Measurements from ENCODE around the gene ZNF143. TPM values are rescaled to one million over a fixed set of nuclear protein-coding genes. Genes with fewer than 3 reads are reported as not detected.

Gene ZNF143
- total RNA-seq, 4 donors from 2014 or later, result 30.0 to 38.8 (median 34.5) TPM

GRCh38 chr11:9479899-9480298 is 19.1 kb downstream of the ZNF143 start:
- peaks cover 59 to 96% (median 75%) of the 10 kb centered on the region in 4 donors for H3K36me3 ChIP-seq
- intact Hi-C loops (cut with DNase I), result no loop called here
- TF ChIP-seq CTCF (IDR thresholded peaks at IDR 0.05) (no peak), EP300 (IDR thresholded peaks at IDR 0.05) (no peak), POLR2A (IDR thresholded peaks at IDR 0.05; ENCODE audit: low read depth) (no peak), POLR2AphosphoS5 (IDR thresholded peaks at IDR 0.05) (no peak)
- no peak for DNase-seq (ENCODE audit: extremely low spot score)
- no peaks in the 10 kb centered on the region for H3K27me3 ChIP-seq
- H3K9me3 ChIP-seq, result no peaks in the 10 kb centered on the region
- WGBS, result 75% methylated on average over 2 of the region's 2 CpGs
- H3K27ac ChIP-seq (replicated peaks in 1 of 4), result no peak overlapping the region
- no peaks in the 10 kb centered on the region for H3K4me1 ChIP-seq
- H3K4me3 ChIP-seq, result no peak overlapping the region

- Histone ChIP-seq H3K36me3 (peaks cover 26 to 82% (median 63%) of the 10 kb centered on the region in 4 donors), H3K9me3 (no peaks in the 10 kb centered on the region), H3K27me3 (no peaks in the 10 kb centered on the region), H3K27ac (replicated peaks in 1 of 4) (no peak overlapping the region), H3K4me1 (no peaks in the 10 kb centered on the region), H3K4me3 (no peak overlapping the region)
- DNase-seq (ENCODE audit: extremely low spot score), result no peak
- intact Hi-C loops (cut with DNase I), result no loop called here
- no peak for TF ChIP-seq CTCF (IDR thresholded peaks at IDR 0.05)
- no peak for TF ChIP-seq EP300 (IDR thresholded peaks at IDR 0.05)
- WGBS, result 75% methylated on average over 3 of the region's 3 CpGs
These were observed 28.4 kb downstream of the ZNF143 start for GRCh38 chr11:9489080-9489765.

GRCh38 chr11:9490376-9490775 is 29.6 kb downstream of the ZNF143 start:
- no peaks in the 10 kb centered on the region for H3K9me3 ChIP-seq
- DNase-seq (ENCODE audit: extremely low spot score), result no peak
- H3K4me1 ChIP-seq, result no peaks in the 10 kb centered on the region
- no peak for TF ChIP-seq CTCF (IDR thresholded peaks at IDR 0.05)
- H3K27ac ChIP-seq (replicated peaks in 1 of 4), result no peak overlapping the region
- H3K27me3 ChIP-seq, result no peaks in the 10 kb centered on the region
- peaks cover 30 to 82% (median 67%) of the 10 kb centered on the region in 4 donors for H3K36me3 ChIP-seq
- WGBS, result 94% methylated on average over 3 of the region's 3 CpGs
- intact Hi-C loops (cut with DNase I), result no loop called here
- no peak overlapping the region for H3K4me3 ChIP-seq

GRCh38 chr11:9493492-9493891 is 32.7 kb downstream of the ZNF143 start:
- intact Hi-C loops (cut with DNase I), result no loop called here
- no peak for DNase-seq (ENCODE audit: extremely low spot score)
- no peaks in the 10 kb centered on the region for H3K27me3 ChIP-seq
- H3K9me3 ChIP-seq, result no peaks in the 10 kb centered on the region
- 33% methylated on average over 1 of the region's 1 CpG for WGBS
- TF ChIP-seq POLR2A (IDR thresholded peaks at IDR 0.05; ENCODE audit: low read depth) (no peak), EP300 (IDR thresholded peaks at IDR 0.05) (no peak), POLR2AphosphoS5 (IDR thresholded peaks at IDR 0.05) (no peak), CTCF (IDR thresholded peaks at IDR 0.05) (no peak)
- peaks cover 50 to 84% (median 73%) of the 10 kb centered on the region in 4 donors for H3K36me3 ChIP-seq
- H3K4me3 ChIP-seq, result no peak overlapping the region
- H3K27ac ChIP-seq (replicated peaks in 1 of 4), result no peak overlapping the region
- no peaks in the 10 kb centered on the region for H3K4me1 ChIP-seq

GRCh38 chr11:9494316-9494715 is 33.5 kb downstream of the ZNF143 start:
- WGBS, result 100% methylated on average over 3 of the region's 3 CpGs
- H3K27me3 ChIP-seq, result no peaks in the 10 kb centered on the region
- no peak overlapping the region for H3K4me3 ChIP-seq
- no peak for DNase-seq (ENCODE audit: extremely low spot score)
- H3K27ac ChIP-seq (replicated peaks in 1 of 4), result no peak overlapping the region
- peaks cover 53 to 85% (median 77%) of the 10 kb centered on the region in 4 donors for H3K36me3 ChIP-seq
- intact Hi-C loops (cut with DNase I), result no loop called here
- TF ChIP-seq POLR2A (IDR thresholded peaks at IDR 0.05; ENCODE audit: low read depth), result no peak
- no peak for TF ChIP-seq EP300 (IDR thresholded peaks at IDR 0.05)
- no peak for TF ChIP-seq POLR2AphosphoS5 (IDR thresholded peaks at IDR 0.05)
- no peak for TF ChIP-seq CTCF (IDR thresholded peaks at IDR 0.05)
- H3K9me3 ChIP-seq, result no peaks in the 10 kb centered on the region
- H3K4me1 ChIP-seq, result no peaks in the 10 kb centered on the region
